LHCN-M2 (cell line): ENCODE data around the gene MLXIP. TPM values are rescaled to one million over a fixed set of nuclear protein-coding genes. Genes with fewer than 3 reads are reported as not detected.
A peak's percentile ranks its signal among the peaks of the same experiment; 100 is the strongest.
"Not testable (repeated sequence)": the region's sequence is repeated elsewhere in the genome, so short reads cannot be mapped to it uniquely, and the experiment has no call there.

Source experiments
- DNase-seq: peaks from one replicate; pipeline ENCODE4 v3.0.0-alpha.2; 2012; ENCODE audit warnings: low read depth
- total RNA-seq: library from RNA; depleted of rRNA; stranded (reverse); fragments of >200 nt; gene quantifications from 2 replicates; pipeline ENCODE4 v1.2.3, GENCODE V29; 2014

MLXIP gene
- total RNA-seq, 1 experiment from 2014 or later = 8.4 TPM

DNA sequence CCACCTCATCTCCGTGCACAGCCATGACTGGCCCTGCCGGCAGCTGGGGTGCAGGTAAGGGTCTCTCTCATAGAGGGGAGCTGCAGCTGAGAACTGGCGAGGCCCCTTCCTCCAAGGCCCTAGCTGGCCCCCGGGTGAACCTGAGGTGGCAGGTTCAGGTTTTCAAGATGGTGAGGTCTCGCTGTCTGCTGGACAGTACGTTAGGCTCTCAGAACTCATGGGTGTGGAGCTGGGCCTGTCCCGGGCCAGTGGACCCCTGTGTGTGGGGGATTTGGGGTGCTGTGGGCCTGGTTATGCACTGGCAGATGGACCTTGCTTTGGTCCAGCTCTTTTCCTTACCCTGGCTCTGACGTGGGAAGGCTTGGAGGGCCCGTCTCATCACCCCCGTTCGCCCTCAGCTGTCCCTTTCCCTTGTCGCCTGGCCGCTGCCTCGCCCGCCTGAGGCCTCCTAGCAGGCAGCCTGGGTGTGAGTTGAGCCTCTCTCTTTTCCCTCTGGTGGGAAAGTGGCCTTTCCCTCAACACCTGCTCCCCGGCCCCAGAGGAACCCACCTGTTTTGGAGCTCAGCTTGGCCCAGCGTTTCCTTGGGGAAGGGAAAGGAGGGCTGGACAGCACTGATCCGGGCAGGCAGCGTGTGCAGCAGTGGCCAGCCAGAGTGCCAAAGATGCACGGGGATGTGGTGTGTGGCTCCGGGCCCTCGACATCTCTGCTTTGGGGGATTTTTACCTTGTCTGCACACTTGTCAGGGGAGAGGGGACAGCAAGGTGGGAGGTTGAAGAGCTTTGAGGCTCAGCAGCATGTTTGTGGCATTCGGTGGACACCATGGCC lies 67.2 kb downstream of the MLXIP start:
- DNase-seq = no peak

DNA sequence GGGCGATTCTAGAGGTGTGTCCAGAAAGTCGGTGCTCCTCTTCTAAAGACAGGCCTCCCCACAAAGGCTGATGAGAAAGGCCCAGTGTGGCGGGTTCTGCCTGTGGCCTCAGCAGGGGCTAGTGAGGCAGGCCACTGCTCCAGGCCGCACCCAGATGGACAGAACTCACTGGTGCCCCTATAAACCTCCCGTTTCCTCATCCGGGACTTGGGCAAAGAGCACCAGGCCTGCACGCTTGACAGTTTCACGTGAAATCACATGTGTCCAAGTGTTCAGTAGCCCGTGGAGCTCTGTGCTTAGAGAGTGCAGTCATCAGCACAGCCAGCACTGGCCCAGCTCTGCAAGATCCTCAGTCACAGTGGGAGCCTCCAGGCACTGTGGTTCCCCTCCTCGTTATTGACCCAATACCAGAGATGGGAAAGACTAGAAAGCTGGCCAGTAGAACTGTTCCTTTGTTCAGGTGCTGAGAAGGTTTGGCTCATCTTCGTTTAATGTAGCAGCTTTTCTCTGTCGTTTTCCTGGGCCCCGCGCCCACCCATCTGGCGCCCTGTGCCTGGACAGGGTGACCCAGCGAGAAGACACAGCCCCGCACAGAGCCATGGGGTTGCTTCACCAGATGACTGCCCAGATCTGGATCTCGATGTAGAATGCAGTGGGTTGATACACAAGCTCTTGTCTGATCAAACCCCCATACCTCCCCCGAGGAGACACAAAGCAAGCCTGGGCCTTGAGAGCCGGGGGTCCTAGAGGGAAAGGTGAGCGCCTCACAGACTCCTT lies 69.1 kb downstream of the MLXIP start:
- DNase-seq = no peak

DNA sequence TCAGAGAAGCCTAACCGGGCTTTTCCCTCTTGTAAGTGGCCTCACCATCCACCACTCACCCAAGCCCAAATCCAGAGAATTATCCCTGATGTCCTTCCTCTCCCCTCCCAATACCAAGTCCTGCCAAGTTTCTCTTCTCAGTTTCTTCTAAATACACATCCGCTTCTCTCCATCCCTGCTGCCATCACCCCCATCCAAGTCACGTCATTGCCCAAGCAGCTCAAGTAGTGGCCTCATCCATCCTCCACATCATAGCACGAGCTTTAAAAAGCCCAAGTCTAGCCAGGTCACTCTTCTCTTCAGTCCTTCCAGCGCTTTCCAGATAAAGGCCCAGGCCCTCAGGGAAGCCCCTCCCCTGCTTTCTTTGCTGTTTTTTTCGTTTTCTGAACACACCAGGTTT lies 70.1 kb downstream of the MLXIP start:
- no peak for DNase-seq

DNA sequence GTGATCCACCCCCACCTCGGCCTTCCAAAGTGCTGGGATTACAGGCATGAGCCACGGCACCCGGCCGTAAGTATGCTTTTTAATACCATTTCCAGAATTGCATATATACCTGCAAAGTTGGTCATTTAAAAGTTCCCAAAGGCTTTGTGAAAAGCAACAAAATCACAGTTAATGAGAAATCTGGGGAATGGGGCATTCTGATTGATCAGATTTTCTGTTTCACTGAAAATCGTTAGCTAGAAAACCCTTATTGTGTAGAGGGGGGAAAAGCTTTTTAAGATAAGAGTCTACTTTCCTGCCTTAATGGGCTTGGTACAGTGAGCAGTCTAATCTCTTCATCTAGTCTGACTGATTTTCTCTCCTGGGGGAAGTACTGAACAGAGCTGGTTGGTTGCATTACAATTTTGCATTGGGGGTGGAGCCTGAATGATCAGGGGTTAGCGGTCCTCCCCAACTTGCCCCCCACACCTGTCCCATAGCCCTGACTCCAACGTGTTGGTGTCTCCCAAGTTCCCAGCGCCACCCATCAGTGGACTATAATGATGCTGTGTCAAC lies 71.6 kb downstream of the MLXIP start:
- no peak for DNase-seq

DNA sequence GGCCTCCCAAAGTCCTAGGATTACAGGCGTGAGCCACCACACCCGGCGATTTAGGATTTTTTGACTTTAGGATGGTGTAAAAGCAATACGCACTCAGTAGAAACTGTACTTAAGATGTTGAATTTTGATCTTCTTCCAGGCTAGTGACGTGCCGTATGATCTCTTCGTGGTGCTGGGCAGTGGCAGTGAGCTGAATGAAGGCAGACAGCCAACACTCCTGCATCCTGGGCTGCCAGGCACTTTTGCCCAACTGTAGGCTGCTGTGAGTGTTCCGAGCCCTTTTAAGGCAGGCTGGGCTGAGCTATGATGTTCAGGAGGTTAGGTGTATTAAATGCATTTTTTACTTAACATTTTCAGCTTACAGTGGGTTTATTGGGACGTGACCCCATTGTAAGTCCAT lies 74.2 kb downstream of the MLXIP start:
- no peak for DNase-seq

DNA sequence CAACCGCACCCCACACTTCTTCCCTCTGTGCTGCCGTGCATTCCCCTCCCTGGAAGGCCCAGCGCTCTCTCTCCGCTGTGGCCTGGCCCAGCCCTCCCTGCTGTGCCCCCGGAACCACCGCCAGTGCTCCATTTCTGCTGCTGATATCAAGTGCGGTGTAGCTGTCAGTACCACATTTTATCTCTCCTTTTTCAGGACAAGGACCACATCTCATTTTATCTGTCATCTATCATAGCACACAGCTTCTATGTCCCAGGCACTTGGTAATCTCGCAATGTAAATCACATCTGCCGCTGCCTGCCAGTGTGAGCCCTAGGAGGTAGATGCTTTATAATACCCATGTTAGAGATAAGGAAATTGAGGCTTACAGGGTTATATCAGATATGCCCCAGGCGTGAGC lies 77.1 kb downstream of the MLXIP start:
- no peak for DNase-seq

DNA sequence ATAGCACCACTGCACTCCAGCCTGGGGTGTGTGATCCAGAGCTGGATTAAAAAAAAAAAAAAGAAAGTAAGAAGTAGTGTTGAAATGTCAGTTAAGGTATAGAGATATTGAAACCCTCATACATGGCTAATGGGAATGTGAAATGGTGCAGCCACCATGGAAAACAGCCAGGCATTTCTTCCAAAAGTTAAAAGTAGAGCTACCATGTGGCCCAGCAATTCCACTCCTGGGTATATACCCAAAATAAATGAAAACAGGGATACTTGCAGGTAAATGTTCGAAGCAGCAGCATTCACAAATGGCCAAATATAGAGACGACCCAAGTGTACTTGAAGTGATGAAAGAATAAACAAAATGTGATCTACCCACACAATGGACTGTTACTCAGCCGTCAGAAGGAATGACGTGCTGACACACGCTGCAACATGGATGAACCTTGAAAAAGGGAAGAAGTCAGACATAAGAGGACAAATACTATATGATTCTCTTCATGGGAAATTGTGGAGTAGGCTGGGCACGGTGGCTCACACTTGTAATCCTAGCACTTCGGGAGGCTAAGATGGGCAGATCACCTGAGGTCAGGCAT lies 80.2 kb downstream of the MLXIP start:
- DNase-seq = no peak

DNA sequence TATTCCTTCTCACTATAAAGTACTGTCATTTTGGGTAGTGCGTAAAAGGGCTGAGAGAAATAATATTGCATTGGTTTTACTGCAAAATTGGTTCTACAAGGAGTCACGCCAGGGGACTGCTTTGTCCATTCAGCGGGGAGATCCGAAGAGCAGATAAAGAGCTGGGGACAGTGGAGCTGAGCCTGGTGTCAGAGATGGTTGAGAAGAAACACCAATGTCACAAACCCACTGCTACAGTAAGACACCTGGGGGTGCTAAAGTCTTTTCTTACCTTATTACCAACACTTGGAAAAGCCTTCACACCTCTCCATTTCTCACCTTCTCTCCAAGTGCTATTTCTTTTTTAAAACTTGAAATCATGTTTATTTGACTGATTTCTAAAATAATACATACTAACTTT lies 81.3 kb downstream of the MLXIP start:
- DNase-seq = no peak

DNA sequence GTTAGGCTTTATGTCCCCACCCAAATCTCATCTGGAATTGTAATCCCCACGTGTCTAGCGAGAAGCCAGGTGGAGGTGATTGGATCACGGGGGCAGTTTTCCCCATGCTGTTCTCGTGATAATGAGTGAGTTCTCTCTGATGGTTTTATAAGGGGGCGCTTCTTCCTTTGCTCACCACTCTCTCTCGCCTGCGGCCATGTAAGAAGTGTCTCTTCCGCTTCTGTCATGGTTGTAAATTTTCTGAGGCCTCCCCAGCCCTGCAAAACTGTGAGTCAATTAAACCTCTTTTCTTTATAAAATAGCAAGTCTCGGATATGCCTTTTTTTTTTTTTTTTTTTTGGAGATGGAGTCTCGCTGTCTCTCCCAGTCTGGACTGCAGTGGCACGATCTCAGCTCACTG lies 82.2 kb downstream of the MLXIP start:
- no peak for DNase-seq

DNA sequence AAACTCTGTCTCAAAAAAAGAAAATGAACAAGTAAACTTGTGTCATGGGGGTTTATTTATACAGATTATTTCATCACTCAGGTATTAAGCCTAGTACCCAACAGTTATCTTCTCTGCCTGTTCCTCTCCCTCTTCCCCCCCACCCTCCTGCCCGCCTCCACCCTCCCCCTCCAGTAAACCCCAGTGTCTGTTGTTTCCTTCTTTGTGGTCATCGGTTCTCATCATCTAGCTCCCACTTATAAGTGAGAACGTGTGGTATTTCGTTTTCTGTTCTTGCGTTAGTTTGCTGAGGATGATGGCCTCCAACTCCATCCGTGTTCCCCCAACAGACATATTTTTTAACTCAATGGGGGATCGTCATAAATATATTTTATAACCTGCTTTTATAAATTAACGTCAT lies 83.1 kb downstream of the MLXIP start:
- DNase-seq = no peak

DNA sequence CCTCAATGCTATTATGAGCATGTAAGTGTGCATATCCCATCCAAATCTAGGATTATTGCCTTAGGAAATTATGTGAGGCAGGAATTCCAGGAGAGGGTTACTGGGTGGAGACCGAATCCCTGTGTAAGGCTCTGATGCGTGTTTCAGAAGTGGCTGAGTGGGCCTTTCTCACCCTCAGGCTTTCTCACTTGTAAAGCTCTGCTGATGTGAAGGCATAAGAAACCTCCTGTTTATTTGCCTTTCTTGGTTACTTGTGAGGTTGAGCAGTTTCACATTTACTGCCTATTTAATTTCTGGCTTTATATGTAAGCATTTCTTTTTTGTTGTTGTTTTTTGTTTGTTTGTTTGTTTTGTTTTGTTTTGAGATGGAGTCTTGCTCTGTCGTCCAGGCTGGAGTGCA lies 84.4 kb downstream of the MLXIP start:
- no peak for DNase-seq

DNA sequence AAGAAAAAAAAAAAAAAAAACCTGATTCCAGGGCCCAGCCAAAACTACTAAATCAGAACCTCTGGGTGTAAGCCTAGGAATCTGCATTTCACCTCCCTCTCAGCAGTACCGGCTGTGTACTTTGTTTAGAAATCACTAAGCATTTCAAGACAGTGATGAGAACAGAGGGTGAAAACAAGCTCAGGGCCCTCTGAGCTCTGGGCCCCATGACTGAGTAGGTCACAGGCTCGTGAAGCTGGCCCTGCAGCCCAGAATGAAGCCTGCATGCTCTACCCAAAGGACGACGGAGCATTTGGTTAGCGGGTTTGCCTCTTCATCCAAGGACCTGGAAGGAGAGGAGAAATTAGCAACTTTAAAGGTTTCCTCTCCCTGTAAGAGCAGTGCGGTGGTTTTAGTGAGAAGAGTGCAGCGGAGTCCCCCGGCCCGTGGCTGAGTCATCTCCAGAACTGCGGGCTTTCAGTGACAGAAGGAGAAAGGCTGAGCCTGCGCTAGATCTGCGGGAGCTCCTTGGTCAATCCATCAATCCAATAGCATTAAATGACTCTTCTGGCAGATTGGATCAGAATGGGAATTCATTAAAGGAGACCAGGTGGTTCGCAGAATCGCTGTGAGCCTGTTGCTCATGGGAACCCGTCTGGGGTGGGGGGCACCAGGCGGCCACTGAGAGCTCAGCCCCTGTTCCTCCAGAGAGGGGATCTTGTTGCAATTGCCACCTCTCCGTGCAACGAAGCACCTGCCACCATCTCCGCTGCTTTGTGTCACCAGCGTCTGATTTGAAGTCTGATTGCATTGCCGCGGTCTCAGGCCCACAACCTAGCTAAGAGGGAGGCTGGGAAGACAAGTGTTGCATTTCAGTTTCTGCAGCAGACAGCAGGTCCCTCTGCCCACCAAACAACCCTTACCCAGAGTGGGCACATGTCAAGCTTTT lies 88.1 kb downstream of the MLXIP start:
- DNase-seq = no peak

DNA sequence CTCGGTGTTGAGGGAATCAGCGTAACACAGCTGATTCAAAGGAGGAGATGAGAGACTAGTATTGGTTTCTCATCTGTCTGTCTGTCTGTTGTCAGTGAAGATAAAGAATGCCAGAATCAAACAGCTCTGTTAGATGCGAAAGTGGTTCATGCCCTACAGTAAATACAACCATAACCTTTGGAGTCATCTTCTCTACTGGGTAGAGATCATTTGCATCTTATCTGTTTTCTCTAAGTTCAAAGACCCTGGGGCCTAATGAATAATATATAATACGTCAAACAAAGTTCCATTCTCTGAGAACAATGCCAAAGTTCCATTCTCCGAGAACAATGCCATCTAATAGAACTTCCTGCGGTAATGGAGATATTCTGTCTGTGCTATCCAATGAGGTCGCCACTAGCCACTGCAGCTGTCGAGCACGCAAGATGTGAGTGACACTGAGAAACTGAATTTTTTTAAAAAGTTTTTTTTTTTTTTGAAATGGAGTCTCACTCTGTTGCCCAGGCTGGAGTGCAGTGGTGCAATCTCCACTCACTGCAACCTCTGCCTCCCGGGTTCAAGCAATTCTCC lies 88.9 kb downstream of the MLXIP start:
- no peak for DNase-seq

DNA sequence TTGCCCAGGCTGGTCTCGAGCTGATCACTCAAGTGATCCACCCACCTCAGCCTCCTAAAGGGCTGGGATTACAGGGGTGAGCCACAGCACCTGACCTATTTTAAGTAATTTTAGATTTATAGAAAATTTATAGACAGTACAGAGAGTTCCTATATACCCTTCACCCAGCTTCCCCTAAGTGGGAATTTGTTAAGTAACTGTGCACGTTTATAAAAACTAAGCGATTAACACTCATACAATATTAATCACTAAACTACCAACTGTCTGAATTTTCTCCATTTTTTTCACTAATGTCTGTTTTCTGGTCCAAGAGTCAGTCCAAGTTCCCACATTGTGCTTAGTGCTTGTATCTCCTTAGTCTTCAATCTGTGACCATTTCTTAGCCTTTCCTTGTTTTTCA lies 89.9 kb downstream of the MLXIP start:
- DNase-seq = no peak

DNA sequence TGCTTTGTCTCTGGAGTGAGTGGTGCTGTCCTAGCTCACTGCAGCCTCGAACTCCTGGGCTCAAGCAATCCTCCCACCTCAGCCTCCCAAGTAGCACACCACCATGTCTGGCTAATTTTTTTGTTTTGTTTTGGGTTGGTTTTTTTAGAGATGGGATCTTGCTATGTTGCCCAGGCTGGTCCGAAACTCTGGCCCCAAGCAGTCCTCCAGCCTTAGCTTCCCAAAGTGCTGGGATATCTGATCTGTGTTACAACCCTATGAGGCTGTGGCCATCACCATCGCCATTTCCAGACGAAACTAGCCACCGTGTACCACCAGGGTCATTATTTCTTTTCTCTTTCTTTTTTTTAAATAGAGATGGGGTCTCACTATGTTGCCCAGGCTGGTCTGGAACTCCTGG lies 92.8 kb downstream of the MLXIP start:
- DNase-seq = no peak

DNA sequence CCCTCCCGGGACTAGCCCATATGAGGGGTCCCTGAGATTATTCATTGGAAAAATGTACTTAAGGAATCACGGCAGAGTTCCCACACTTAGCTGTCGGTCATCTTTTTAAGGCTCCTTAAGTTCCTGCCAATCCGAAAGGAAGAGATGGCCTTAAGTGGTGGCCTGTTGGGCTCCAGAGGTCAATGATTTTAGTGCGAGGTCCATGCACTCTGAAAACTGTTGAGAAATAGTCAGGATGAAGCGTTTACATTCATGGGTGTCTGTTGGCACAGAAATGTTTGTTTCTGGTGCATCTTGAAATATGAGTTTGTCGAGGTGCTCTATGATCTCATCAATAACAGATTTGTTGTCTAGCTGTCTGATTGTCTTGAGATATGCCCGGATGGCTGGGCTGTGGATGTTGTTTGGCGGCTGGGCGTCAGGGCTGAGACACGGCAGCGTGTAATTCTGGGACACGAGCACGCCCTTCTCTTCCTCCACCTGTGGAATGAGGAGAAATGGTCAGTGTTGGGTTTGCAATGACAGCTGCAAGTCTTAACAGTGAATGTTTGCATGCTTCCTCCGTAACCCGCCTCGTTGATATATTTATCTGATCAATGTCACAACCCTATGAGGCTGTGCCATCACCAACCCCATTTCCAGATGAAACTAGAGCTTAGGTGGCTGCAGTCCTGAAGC lies 93.8 kb downstream of the MLXIP start:
- DNase-seq = no peak

DNA sequence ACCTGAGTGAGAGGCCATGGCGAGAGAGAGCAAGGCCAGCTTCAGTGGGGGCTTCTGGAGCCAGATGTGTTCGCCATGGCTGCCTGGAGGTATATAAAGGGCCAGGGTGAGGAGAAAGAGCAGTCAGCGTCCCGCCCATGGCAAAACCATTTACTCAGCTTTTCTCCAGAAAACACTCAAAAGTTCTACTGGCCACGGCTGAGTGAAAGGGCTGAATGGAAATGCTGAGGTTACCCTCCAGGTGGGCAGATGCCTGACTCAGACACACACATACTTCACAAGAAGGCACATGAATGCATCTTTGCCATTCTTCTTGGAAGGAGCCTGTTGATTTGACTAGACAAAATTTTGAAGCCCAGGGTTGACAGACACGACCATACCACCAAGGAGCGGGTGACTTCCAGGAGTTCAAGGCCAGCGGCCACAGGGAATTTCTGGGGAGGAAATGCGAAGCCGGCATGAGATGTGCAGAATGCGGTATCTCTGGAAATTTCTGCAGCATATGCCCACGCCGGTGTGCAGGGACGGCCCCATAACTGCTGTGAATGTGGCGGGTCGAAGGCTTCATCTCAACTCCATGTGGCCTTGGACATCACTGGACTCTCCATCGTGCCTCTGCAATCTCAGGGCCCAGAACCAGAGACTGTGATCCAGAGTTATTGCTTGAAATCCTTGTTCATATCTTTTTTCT lies 95.7 kb downstream of the MLXIP start, which contains the start of gene IL31:
Gene IL31, minus strand, starts transcription at position 67 of the 691 bp plus-strand sequence. Its CDS starts 49 bp downstream, at position 18.
- DNase-seq = no peak

DNA sequence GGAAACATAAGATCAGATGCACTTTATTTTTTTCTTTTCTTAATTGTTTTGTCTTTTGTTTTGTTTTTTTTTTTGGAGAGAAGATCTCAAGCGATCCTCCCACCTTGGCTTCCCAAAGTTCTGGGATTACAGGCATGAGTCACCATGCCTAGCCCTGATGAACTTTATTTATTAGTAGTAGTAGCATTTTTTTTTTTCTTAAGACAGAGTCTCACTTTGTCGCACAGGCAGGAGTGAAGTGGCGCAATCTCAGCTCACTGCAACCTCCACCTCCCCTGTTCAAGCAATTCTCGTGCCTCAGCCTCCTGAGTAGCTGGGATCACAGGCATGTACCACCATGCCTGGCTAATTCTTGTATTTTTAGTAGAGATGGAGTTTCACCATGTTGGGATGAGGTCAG lies 97.9 kb downstream of the MLXIP start:
- not testable (repeated sequence) for DNase-seq

DNA sequence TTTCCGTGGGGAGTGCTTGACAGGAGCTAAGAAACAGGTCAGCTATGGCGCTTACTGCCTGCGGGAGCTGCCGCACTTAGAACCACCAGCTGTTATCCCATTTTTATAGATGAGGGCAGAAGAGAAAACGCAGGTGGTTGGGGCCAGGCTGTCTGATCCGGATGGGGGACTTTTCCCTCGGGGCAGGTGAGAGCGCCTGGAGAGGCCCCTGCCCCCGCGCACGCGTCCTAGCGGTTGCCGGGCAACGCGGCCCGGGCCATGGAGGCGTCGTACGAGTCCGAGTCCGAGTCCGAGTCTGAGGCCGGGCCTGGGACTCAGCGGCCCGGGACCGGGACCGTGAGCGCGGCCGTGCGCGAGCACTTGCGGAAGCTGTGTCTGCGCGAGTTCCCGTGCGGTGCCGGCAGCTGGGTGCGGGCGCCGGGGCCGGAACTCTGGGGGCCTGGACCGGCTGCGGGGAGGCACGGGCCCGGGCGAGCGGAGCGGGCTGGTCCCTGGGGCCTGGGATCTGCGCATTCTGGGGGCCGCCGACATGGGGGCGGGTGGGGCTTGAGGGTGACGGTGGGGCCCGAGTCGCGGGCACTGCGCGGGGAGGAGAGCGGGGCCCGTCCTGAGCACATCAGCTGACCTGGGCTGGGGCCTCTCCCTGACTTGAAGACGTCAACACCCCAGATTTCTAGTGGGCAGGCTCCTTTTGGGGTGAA lies 104.5 kb downstream of the MLXIP start, which contains the start of gene LRRC43:
Gene LRRC43, plus strand, starts transcription at position 237 of the 701 bp plus-strand sequence. Its CDS starts 22 bp downstream, at position 259.
- DNase-seq = peak; percentile 17
